Activated effector memory CD4-positive, alpha-beta T cell treated with Interleukin-2 at 50 U/mL for 16 hours (primary cell): Measurements from ENCODE around the gene HDGFL1.

Experiments
- DNase-seq: peaks from one replicate; pipeline ENCODE4 v3.0.0-alpha.2; 2020

The HDGFL1 gene

DNA sequence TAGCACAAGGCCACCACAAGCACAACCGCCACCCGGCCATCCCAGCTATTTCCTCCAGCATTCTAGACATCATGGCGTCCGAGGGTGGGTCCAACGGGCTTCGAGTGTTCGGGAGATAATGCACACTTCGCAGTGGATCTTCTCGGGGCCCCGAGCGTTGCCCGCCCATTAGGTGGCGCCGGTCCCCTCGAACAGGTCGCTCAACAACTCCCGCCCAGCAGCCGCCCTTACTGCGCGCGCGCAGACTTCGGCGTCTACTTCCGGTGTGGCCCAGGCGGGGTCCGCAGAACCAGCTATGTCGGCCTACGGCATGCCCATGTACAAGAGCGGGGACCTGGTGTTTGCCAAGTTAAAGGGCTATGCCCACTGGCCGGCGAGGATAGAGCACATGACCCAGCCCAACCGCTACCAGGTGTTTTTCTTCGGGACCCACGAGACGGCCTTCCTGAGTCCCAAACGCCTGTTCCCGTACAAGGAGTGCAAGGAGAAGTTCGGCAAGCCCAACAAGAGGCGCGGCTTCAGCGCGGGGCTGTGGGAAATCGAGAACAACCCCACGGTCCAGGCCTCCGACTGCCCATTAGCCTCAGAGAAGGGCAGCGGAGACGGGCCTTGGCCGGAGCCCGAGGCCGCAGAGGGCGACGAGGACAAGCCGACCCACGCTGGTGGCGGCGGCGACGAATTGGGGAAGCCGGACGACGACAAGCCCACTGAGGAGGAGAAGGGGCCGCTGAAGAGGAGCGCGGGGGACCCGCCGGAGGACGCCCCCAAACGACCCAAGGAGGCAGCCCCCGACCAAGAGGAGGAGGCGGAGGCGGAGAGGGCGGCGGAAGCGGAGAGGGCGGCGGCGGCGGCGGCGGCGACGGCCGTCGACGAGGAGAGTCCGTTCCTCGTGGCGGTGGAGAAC, at the start of gene HDGFL1:
Gene HDGFL1, plus strand, starts transcription at position 286 of the 904 bp plus-strand sequence. Its CDS starts 10 bp downstream, at position 296.
- DNase-seq, result no peak

DNA sequence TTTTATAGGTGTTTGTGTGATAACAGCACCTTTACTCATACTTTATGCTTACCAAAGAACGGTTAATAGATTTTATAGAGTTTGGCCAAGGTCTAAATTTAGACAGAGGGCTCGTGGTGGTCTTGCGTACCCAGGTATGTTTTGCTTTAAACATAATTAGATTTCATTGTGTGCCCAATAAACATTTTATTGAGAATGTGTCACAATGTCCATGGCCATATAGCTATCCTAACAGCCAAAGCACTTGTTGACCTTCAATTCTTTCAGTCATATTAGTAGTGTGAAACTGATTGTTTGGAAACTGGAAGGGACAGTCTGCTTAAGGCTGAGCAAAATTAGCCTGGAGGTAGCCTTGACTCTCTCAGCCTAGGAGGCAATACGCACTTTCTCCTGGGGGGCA, 48.3 kb upstream of the HDGFL1 start:
- no peak for DNase-seq

DNA sequence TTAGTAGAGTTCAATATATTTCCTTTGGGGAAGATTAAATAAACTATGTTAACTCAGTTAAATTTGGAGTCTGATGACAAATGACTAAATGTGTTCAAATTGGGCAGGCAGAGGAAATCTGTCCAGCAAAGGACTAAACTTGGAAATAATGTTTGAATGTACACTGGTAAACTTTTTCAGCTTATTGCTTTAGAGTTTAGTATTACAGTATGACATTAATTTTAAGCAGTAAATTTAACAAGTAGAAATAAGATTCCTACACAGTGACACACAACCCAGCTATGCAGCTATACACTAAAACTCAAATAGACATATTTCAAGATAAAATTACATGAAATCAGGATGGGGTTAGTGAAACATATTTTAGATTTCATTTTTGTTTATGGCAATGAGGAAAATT, 42.6 kb upstream of the HDGFL1 start:
- DNase-seq, result no peak

GRCh38 chr6:22529866-22530265, 39.5 kb upstream of the HDGFL1 start:
- DNase-seq, result no peak

DNA sequence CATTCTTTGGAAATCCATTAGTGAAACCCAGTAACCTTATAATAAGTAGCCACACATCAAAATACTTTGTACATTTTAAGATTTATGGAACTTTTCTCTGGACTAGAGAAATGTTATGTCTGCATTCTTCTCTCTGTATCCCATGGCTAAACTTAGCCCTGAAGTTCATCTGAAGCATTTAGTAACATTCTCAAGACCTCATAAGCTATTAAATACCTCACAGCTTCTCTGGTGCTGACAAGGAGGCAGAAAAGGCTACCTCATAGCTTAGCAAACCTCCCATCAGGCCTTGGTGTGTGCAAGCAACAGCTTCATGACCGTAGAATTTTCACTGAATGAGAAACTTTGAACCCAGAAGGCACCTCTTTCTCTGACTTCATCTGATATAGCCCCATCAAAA, 38.9 kb upstream of the HDGFL1 start:
- DNase-seq, result no peak

DNA sequence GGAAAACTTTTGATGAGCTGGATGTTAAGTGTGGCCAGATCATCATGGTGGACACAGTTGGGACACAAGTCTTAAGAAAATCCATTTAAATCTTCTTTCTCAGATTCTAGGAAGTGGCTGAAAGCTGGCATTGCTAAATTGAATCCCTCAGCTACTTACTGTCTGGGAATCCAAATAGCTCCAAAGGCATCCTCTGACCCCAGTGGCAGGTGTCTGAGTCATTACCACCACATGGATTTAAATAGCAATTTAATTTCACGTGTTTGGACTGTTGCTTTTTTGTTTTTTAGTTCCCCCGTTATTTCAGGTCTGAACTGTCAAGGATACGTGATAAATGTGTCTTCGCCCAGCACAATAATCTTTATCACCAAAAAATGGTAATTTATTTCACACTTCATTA, 33.2 kb upstream of the HDGFL1 start:
- no peak for DNase-seq

DNA sequence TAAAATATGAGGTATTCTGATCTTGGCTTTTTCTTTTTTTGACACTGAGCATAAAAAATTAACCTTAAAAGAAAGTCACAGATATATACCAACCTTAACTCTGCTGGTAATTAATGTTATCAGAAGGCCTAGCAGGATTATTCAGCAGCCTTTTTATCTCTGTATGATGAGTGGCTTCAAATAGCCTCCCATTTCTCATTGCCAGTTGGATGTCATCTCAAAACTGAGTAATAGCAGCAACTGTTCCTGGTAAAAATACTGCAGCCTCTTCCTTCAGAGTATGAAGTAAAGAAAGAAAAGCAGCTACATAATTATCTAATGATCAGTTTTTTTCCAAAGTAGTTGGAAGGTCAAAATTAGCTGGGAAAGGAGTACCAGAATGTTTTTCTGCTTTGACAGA, 24.9 kb upstream of the HDGFL1 start:
- no peak for DNase-seq

GRCh38 chr6:22545051-22545450, 24.3 kb upstream of the HDGFL1 start:
- no peak for DNase-seq

- no peak for DNase-seq
Observed at GRCh38 chr6:22546236-22546635, 23.1 kb upstream of the HDGFL1 start.

DNA sequence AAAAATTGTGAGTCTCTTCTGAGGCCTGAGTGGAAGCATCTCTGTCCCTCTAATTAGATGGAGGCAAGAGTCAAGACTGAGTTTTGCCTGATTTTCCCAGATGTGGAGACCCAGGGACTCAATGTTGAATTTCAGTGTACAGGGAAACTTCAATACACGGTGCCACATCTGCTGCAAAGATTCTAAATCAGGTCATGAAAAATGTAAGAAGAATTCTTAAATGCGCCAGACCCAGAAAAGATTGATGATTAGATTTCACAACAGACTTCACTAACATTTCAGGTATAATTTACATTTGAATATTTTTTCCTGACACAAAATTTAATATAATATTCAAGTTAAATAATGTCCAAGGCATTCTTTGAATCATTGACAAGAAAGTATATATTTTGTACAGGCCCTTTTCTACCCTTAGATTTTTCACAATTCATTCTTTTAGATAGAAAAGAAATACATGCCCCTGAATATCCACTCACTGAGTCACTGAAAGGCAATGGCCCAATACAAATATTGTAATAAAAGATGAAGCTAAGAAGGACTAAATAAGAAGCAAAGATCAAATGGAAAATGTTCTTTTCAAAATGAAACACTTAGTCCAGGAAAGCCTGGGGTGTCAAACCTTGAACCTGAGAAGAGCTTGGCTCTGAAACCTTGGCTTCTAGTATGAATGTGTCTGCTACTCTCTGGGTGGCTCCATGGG, 18.2 kb upstream of the HDGFL1 start:
- DNase-seq, result no peak

DNA sequence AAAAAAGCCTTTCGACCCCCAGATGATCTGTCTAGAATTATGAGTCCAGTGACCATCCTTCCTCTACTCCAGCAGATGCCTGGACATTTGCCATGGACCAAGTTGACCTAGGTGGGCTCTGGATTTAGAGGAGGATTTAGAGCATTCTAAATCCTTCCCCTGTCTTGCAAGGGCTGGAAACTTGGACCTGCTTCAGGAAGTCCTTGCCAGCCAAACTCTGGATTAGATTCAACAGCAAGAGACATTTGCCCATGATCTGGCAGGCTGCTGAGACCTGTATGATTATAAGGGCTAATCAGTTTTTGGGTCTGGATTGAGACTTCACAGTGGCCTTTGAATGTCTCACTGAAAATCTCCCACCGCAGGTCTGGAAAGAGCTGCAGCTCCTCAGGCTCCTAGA, 13.1 kb upstream of the HDGFL1 start:
- DNase-seq, result no peak

DNA sequence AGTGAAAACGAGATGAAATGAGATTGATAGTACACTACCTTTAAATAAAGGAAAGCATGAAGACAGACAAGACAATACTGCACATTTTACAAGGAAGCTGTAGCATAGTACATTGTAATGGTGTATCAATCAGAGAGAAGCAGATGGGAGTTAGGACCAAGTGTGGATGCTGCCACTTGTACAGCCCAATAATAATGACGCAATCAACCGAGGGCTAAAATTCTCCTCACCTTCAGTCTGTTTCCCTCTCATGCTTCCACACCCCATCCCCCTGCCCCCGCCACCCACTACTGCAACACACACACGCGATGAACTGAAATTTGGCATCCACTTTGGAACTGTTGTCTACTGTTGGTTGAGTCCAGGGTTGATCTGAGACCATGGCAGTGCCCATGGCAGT, 12.4 kb upstream of the HDGFL1 start:
- no peak for DNase-seq

- DNase-seq, result no peak
Observed at GRCh38 chr6:22558288-22558882, 11.0 kb upstream of the HDGFL1 start.

DNA sequence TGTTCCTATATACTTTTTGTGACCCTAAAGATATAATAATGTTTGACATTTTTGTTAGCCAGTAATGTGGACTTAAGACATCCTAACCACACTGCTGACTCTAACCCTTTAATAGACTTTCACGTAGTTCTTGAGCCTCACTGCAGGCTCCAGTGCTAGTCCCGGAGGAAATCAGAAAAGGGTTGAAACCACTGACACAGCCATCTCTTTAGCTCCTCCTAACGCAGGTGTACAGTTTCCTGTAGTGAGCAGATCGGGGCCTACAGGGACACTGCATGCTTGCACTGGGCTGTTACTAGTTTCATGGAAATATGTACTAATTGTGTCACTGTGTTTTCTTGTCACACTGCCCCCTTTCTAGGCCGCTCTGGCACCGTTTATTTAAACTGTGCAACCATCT, 512 bp upstream of the HDGFL1 start:
- no peak for DNase-seq

DNA sequence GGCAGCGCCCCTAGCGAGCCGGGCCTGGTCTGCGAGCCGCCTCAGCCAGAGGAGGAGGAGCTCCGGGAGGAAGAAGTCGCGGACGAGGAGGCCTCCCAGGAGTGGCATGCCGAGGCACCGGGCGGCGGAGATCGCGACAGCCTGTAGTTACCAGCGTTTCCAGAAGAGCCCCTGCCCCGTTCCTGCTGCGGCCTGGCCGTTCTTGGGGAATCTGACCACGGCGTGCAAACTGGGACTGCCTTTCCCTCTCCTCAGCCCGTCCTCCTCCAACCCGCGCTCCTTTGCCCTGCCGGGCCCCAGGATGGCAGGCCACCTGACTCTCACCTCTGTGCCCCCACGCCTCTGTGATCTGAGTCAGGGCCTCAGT, 802 bp downstream of the HDGFL1 start:
- DNase-seq, result no peak

DNA sequence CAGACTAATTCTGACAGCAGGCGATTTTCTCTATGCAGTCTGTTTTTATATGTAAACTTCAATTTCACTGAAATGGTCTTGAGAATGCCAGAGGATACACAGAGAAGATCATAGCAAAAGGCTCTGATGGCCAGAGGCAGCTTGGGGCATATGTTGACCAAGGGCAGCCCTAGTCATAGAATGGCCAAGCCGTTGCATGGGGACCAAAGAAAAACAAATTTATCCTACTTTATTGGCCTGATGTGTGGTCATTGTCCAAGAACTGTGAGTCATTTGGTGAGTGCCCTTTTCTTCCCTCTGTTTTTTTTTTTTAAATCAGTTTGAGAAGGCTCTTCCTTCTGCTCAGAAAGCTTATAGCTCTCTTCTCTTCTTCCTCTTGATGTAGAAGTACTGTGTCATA, 5.8 kb downstream of the HDGFL1 start:
- DNase-seq, result no peak

DNA sequence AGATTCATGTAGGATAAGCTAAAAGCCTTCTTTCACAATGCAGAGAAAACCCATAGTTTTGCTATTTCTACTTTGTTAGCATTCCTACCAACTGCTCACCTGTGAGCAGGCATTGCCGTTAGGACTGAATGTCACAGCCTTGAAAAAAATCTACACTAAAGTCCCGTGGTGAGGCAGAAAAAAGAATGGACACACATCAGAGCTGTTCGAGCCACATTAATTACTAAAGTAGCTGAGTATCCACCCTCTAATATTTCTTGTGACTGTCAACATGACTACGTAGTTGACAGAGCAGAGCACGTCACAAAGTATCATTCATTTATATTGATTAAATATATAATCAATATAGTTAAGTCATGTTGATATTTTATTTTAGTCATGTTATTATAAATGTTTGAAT, 10.1 kb downstream of the HDGFL1 start:
- DNase-seq, result no peak

- no peak for DNase-seq
Observed at GRCh38 chr6:22580337-22580736, 11.0 kb downstream of the HDGFL1 start.

- no peak for DNase-seq
Observed at GRCh38 chr6:22582417-22583205, 13.2 kb downstream of the HDGFL1 start.

DNA sequence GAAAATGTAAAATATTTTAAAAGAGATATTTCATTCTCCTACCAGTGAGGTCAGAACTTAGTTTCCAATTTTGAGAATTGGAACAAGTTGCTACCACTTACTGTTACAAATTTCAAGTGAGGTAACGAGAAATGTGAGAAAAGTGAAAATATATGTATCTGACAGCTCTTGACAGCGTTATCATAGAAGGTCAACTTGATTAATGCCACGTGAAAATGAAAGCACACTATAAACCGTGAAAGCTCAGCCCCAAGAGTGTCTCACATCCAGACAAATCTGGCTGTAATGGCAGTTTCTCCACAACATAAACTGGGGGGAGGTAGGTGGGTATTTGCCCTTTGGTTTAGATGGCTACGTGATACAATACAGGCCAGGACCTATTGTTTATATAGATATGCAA, 13.9 kb downstream of the HDGFL1 start:
- no peak for DNase-seq

DNA sequence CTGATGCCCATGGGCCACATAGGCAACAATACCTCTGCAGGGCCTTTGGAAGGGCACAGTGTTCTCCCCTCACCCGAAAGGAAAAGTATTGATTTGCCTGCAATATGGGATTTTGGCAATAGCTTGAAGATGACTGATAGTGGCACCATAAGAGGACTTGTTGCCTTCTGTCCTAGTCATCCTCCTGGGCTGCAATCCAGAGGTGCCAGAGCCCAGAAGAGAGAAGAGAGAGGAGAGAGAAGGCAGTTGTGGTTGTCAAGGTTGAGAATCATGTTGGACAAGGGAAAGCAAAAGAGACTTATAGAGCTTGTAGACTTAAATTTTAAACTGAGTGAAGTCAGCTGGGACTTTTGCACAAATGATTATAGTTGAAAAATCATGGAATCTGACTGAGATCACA, 14.6 kb downstream of the HDGFL1 start:
- no peak for DNase-seq

- no peak for DNase-seq
Observed at GRCh38 chr6:22589118-22589517, 19.8 kb downstream of the HDGFL1 start.

- no peak for DNase-seq
Observed at GRCh38 chr6:22590423-22590822, 21.1 kb downstream of the HDGFL1 start.
